GM12878 (cell line): ENCODE results near the gene NBEAL1. TPM values are rescaled to one million over a fixed set of nuclear protein-coding genes. Genes with fewer than 3 reads are reported as not detected.
A peak's percentile ranks its signal among the peaks of the same experiment; 100 is the strongest.

Experiments used
- ATAC-seq: fragments of 200-7000 bp; cut with Tn5 transposase; 3 replicates; pipeline ENCODE4 v1.9.1; 2020; ENCODE audit warnings: mild to moderate bottlenecking, moderate library complexity
- BruUV-seq: library from RNA; stranded (reverse); fragments of 400-500 nt; replicated peaks from 2 replicates; lab custom pipeline; 2021; lab: Mats Ljungman, UMichigan
- CTCF ChIA-PET: fragments of 300-600 bp; sonication (Branson Sonifier 250); formaldehyde crosslinking; extraction: SDS; loops from one replicate; lab custom pipeline; 2021; ENCODE audit warnings: inconsistent platforms; lab: Yijun Ruan, JAX
- POLR2A ChIA-PET: fragments of 350-600 bp; formaldehyde crosslinking; extraction: SDS; loops from one replicate; lab custom pipeline; 2021; ENCODE audit warnings: inconsistent platforms; lab: Charles Lee
- RAD21 ChIA-PET: fragments of 300-600 bp; sonication (Branson Sonifier 250); formaldehyde crosslinking; loops from one replicate; lab custom pipeline; 2023; ENCODE audit warnings: antibody characterized with exemption; ENCODE audit not compliant: unreplicated experiment; lab: Charles Lee
- SMC1A ChIA-PET: fragments of 300-600 bp; sonication (Branson Sonifier 250); formaldehyde crosslinking; loops from one replicate; lab custom pipeline; 2023; ENCODE audit not compliant: unreplicated experiment, uncharacterized antibody; lab: Charles Lee
- DNase-seq: peaks from one replicate; pipeline ENCODE4 v3.0.0-alpha.2; 2011; ENCODE audit warnings: low read depth, low spot score
- FAIRE-seq: peaks from 3 replicates; lab custom pipeline; 2011; peaks lifted over from hg19 to GRCh38; lab: Jason Lieb, UNC
- H2AFZ ChIP-seq: 2 replicates; pipeline ENCODE4 v1.6.0; 2011; ENCODE audit warnings: low read depth, low read length, control low read depth; ENCODE audit not compliant: control insufficient read depth
- H3K27ac ChIP-seq: 2 replicates; pipeline ENCODE4 v1.5.1; 2011; ENCODE audit warnings: control low read depth; ENCODE audit not compliant: control insufficient read depth, insufficient read depth
- H3K27me3 ChIP-seq, 2 experiments: replicated peaks in 1 of 2; 2 replicates each; pipeline versions ENCODE4 v1.6.0 to v1.6.1; 2011; ENCODE audit warnings: low read length in 1 of 2; ENCODE audit not compliant: control insufficient read depth in 2 of 2, insufficient read depth in 2 of 2
- H3K36me3 ChIP-seq, 2 experiments: 2 replicates each; pipeline ENCODE4 v1.5.1; 2011; ENCODE audit warnings: low read length in 1 of 2; ENCODE audit not compliant: control insufficient read depth in 2 of 2, insufficient read depth in 2 of 2
- H3K4me1 ChIP-seq: 2 replicates; pipeline ENCODE4 v1.6.1; 2011; ENCODE audit warnings: mild to moderate bottlenecking, low read length, moderate library complexity, mixed read lengths; ENCODE audit not compliant: control insufficient read depth, insufficient read depth
- H3K4me2 ChIP-seq: 2 replicates; pipeline ENCODE4 v1.6.0; 2011; ENCODE audit warnings: control low read depth; ENCODE audit not compliant: control insufficient read depth, insufficient read depth
- H3K4me3 ChIP-seq: fragments of 200-600 bp; sonication (generic); 2 replicates; pipeline ENCODE4 v1.5.1; 2016
- H3K79me2 ChIP-seq: 2 replicates; pipeline ENCODE4 v1.6.0; 2011; ENCODE audit warnings: low read length; ENCODE audit not compliant: control insufficient read depth, insufficient read depth
- H3K9ac ChIP-seq: 2 replicates; pipeline ENCODE4 v1.8.0; 2011; ENCODE audit warnings: low read length, control low read depth, mixed read lengths; ENCODE audit not compliant: control insufficient read depth, insufficient read depth
- H3K9me3 ChIP-seq: replicated peaks from 3 replicates; pipeline ENCODE4 v1.5.1; 2011; ENCODE audit warnings: mild to moderate bottlenecking, low read length; ENCODE audit not compliant: control insufficient read depth, insufficient read depth
- H4K20me1 ChIP-seq: 2 replicates; pipeline ENCODE4 v1.6.0; 2011; ENCODE audit not compliant: control insufficient read depth, insufficient read depth
- BACH1 ChIP-seq: fragments of 450-650 bp; IDR thresholded peaks from 2 replicates; pipeline ENCODE4 v1.6.1; 2017; ENCODE audit warnings: mild to moderate bottlenecking, borderline replicate concordance
- BCL11A ChIP-seq: IDR thresholded peaks from 2 replicates; pipeline ENCODE4 v1.6.1; 2011; ENCODE audit warnings: low read depth, low read length
- DPF2 ChIP-seq: fragments of 450-650 bp; IDR thresholded peaks from 2 replicates; pipeline ENCODE4 v1.6.1; 2017; ENCODE audit warnings: mild to moderate bottlenecking
- EP300 ChIP-seq, 2 experiments: fragments of 150-350 bp in 1 of 2; IDR thresholded peaks; 2 replicates each; pipeline ENCODE4 v1.6.1; 2011 to 2012; ENCODE audit warnings: low read depth in 2 of 2, low read length in 2 of 2, borderline replicate concordance in 1 of 2, improper control_type of control experiment in 1 of 2, inconsistent platforms in 1 of 2; ENCODE audit not compliant: control insufficient read depth in 1 of 2
- FOS ChIP-seq: IDR thresholded peaks from 3 replicates; pipeline ENCODE4 v1.6.1; 2011; ENCODE audit warnings: borderline replicate concordance; ENCODE audit not compliant: insufficient read length; ENCODE audit errors: extremely low read depth
- FOXM1 ChIP-seq: IDR thresholded peaks from 2 replicates; pipeline ENCODE4 v1.6.1; 2012; ENCODE audit warnings: low read depth, mild to moderate bottlenecking, inconsistent platforms, low read length, moderate library complexity
- IRF4 ChIP-seq: IDR thresholded peaks from 2 replicates; pipeline ENCODE4 v1.6.1; 2011; ENCODE audit warnings: low read depth, low read length
- JUNB ChIP-seq: IDR thresholded peaks from 2 replicates; pipeline ENCODE4 v1.6.1; 2016; ENCODE audit warnings: antibody characterized with exemption, mild to moderate bottlenecking
- JUND ChIP-seq: IDR thresholded peaks from 2 replicates; pipeline ENCODE4 v1.6.1; 2012; ENCODE audit warnings: low read depth, mild to moderate bottlenecking, low read length, improper control_type of control experiment, moderate library complexity
- MAX ChIP-seq: IDR thresholded peaks from 2 replicates; pipeline ENCODE4 v1.6.1; 2012; ENCODE audit warnings: low read depth, low read length, improper control_type of control experiment
- MYB ChIP-seq: fragments of 150-350 bp; IDR thresholded peaks from 2 replicates; pipeline ENCODE4 v1.6.1; 2014; ENCODE audit warnings: mild to moderate bottlenecking, low read depth, low read length, borderline replicate concordance
- NFIC ChIP-seq: IDR thresholded peaks from 2 replicates; pipeline ENCODE4 v1.6.1; 2012; ENCODE audit warnings: low read depth, mild to moderate bottlenecking, inconsistent platforms, low read length, moderate library complexity
- PKNOX1 ChIP-seq: fragments of 450-650 bp; IDR thresholded peaks from 2 replicates; pipeline ENCODE4 v1.6.1; 2016; ENCODE audit warnings: mild to moderate bottlenecking
- RAD51 ChIP-seq: fragments of 450-650 bp; IDR thresholded peaks from 2 replicates; pipeline ENCODE4 v1.6.1; 2016; ENCODE audit warnings: moderate library complexity, mild to moderate bottlenecking, inconsistent platforms
- RUNX3 ChIP-seq: IDR thresholded peaks from 2 replicates; pipeline ENCODE4 v1.6.1; 2012; ENCODE audit warnings: low read length, inconsistent platforms
- STAT3 ChIP-seq: IDR thresholded peaks from 2 replicates; pipeline ENCODE4 v1.6.1; 2011; ENCODE audit warnings: low read depth, low read length, improper control_type of control experiment
- USF1 ChIP-seq: IDR thresholded peaks from 2 replicates; pipeline ENCODE4 v1.6.1; 2011; ENCODE audit warnings: borderline replicate concordance, low read depth, mild to moderate bottlenecking, moderate library complexity, mixed read lengths, low read length; ENCODE audit not compliant: insufficient read depth; ENCODE audit errors: extremely low read length
- USF2 ChIP-seq: IDR thresholded peaks from 2 replicates; pipeline ENCODE4 v1.6.1; 2011; ENCODE audit warnings: low read depth, low read length, improper control_type of control experiment, borderline replicate concordance
- WGBS: methylation state at CpG from one replicate; pipeline ENCODE4 v1.1.6; 2016; ENCODE audit warnings: low lambda C conversion rate; ENCODE audit not compliant: insufficient replicate concordance, insufficient coverage; ENCODE audit errors: missing lambda C conversion rate; 5-methylcytosine and 5-hydroxymethylcytosine counted together
- in situ Hi-C: fragments of 300-500 bp; cut with MboI; formaldehyde crosslinking; loops from 9 replicates; pipeline ENCODE4 v1.14.3; 2018; ENCODE audit warnings: mixed read lengths
- intact Hi-C: fragments of 100-400 bp; cut with micrococcal nuclease; formaldehyde crosslinking; loops from one replicate; pipeline ENCODE4 v1.14.2; 2022; ENCODE audit not compliant: unreplicated experiment
- polyA plus RNA-seq, 11 experiments: library from polyadenylated mRNA; depleted of rRNA in 4 of 11; unstranded in 6 of 11; stranded (reverse) in 5 of 11; fragments of >200 nt; fragmentation: Nextera tagmentation in 4 of 11; fragmentation: Illumina TruSeq in 1 of 11; extraction: Ambion mirVana in 4 of 11; extraction: Trizol in 1 of 11; gene quantifications; 1 replicate in 1 of 11; 2 replicates in 10 of 11; pipeline versions ENCODE4 v1.2.1 to v1.2.3, GENCODE V29; 2011 to 2016; ENCODE audit warnings: inconsistent platforms in 2 of 11, missing spikeins in 2 of 11, low read depth in 1 of 11
- total RNA-seq, 4 experiments: library from RNA; depleted of rRNA in 3 of 4; stranded (reverse); fragments of >200 nt in 3 of 4; fragmentation: Illumina TruSeq in 1 of 4; extraction: Trizol in 1 of 4; gene quantifications; 2 replicates each; pipeline versions ENCODE4 v1.2.1 to v1.2.3, GENCODE V29; 2013 to 2021
- TF ChIP-seq, protein P1 (sequence below): IDR thresholded peaks from 2 replicates; pipeline ENCODE4 v1.6.1; 2012; ENCODE audit warnings: low read length, inconsistent platforms

The NBEAL1 gene
- total and polyA plus RNA-seq, 10 of the 15 experiments (the other 5 are each of a cell fraction or from before 2014, with no cell fraction given) = 1.9 to 16.1 (median 7.2) TPM

GRCh38 chr2:202965810-202966460, 48.7 kb upstream of the NBEAL1 start:
- Histone ChIP-seq H3K36me3 (no peaks in the 10 kb centered on the region), H3K9ac (no peak overlapping the region), H3K27ac (no peak overlapping the region), H3K27me3 (no peaks in the 10 kb centered on the region), H4K20me1 (no peaks in the 10 kb centered on the region), H3K4me2 (no peak overlapping the region), H3K9me3 (no peaks in the 10 kb centered on the region; the same call in 2 of the 3 replicates), H3K4me3 (no peak overlapping the region), H3K79me2 (no peaks in the 10 kb centered on the region), H3K4me1 (no peaks in the 10 kb centered on the region; the same call in 1 of the 2 replicates), H2AFZ (peak overlapping the region; percentile 60)
- FAIRE-seq (peak; percentile 75), ATAC-seq (peak; percentile 96), DNase-seq (peak; percentile 60)
- CTCF ChIA-PET = interaction anchor here (0.6 to 0.7 kb wide), 2 partner anchors 10 to 131 kb away, joined by 3 read pairs; no protein-coding TSS in a partner anchor
- SMC1A ChIA-PET = interaction anchor here (0.7 to 1.3 kb wide), 3 partner anchors 30 to 309 kb away, joined by 3 to 4 read pairs (median 3); no protein-coding TSS in a partner anchor
- RAD21 ChIA-PET = interaction anchor here (0.6 to 1.6 kb wide), 3 partner anchors 50 to 55 kb away, joined by 3 to 4 read pairs (median 3); partner anchors contain the start of genes CARF and WDR12
- intact Hi-C loops = no loop called here
- POLR2A ChIA-PET = interaction anchor here (1.0 to 1.7 kb wide), 2 partner anchors 52 to 55 kb away, joined by 4 to 6 read pairs; partner anchors contain the start of gene WDR12
- WGBS = 14% methylated on average over 5 of the region's 5 CpGs
- BruUV-seq = no TSS peak
- in situ Hi-C loops = no loop called here
- TF ChIP-seq EP300 (IDR thresholded peaks at IDR 0.05; ENCODE audit: borderline replicate concordance in 1 of 2, control insufficient read depth in 1 of 2, low read depth in 2 of 2, low read length in 2 of 2) = peak in 1 of 2 experiments; percentile 75; a peak in 2 of 4 replicates
- no peak for TF ChIP-seq FOS
- TF ChIP-seq FOXM1 = no peak
- peak; percentile 43; the same call in 1 of the 2 replicates for TF ChIP-seq USF2
- TF ChIP-seq USF1 = peak; percentile 18
- TF ChIP-seq IRF4 = peak; percentile 56
- TF ChIP-seq MYB = no peak
- TF ChIP-seq DPF2 = no peak
- TF ChIP-seq BCL11A = peak; percentile 72
- peak; percentile 71; the same call in 1 of the 2 replicates for TF ChIP-seq JUNB
- TF ChIP-seq STAT3 = peak; percentile 50; the same call in 1 of the 2 replicates
- TF ChIP-seq RUNX3 = peak; percentile 45; the same call in 1 of the 2 replicates
- peak; percentile 100 for TF ChIP-seq BACH1
- TF ChIP-seq, protein P1, sequence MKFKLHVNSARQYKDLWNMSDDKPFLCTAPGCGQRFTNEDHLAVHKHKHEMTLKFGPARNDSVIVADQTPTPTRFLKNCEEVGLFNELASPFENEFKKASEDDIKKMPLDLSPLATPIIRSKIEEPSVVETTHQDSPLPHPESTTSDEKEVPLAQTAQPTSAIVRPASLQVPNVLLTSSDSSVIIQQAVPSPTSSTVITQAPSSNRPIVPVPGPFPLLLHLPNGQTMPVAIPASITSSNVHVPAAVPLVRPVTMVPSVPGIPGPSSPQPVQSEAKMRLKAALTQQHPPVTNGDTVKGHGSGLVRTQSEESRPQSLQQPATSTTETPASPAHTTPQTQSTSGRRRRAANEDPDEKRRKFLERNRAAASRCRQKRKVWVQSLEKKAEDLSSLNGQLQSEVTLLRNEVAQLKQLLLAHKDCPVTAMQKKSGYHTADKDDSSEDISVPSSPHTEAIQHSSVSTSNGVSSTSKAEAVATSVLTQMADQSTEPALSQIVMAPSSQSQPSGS = peak; percentile 56; the same call in 1 of the 2 replicates
- no peak for TF ChIP-seq MAX
- peak; percentile 57; the same call in 1 of the 2 replicates for TF ChIP-seq PKNOX1
- TF ChIP-seq JUND = 0 out of 2 replicates have a peak, but pooled peaks have one; percentile 20
- peak; percentile 40 for TF ChIP-seq NFIC
- peak; percentile 91 for TF ChIP-seq RAD51
